ENCODE measurements around the gene FOXP4.

Gene FOXP4

GRCh38 chr6:41589636-41590622 lies 43.7 kb downstream of the FOXP4 start:
- peaks cover 44% of the 10 kb centered on the region for H3K36me3 Mint-ChIP-seq
- H3K9me3 Mint-ChIP-seq, result no peaks in the 10 kb centered on the region
- H3K4me1 Mint-ChIP-seq, result peaks cover 8% of the 10 kb centered on the region
- DNase-seq (ENCODE audit: low spot score in 2 of 2) (no peak), ATAC-seq (no peak)
- no peak overlapping the region for H3K27ac Mint-ChIP-seq
- H3K4me3 Mint-ChIP-seq, result no peak overlapping the region

- Mint-ChIP-seq H3K36me3 (peaks cover 49% of the 10 kb centered on the region), H3K9me3 (no peaks in the 10 kb centered on the region), H3K27ac (no peak overlapping the region), H3K4me1 (peaks cover 8% of the 10 kb centered on the region), H3K4me3 (no peak overlapping the region)
- DNase-seq (ENCODE audit: low spot score in 2 of 2), result no peak
- ATAC-seq, result no peak
Measured at GRCh38 chr6:41591122-41591521, 44.9 kb downstream of the FOXP4 start.

GRCh38 chr6:41591859-41592502 lies 45.8 kb downstream of the FOXP4 start:
- H3K4me3 Mint-ChIP-seq, result no peak overlapping the region
- no peaks in the 10 kb centered on the region for H3K9me3 Mint-ChIP-seq
- H3K27ac Mint-ChIP-seq, result no peak overlapping the region
- H3K36me3 Mint-ChIP-seq, result peaks cover 49% of the 10 kb centered on the region
- H3K4me1 Mint-ChIP-seq, result peaks cover 8% of the 10 kb centered on the region
- DNase-seq (ENCODE audit: low spot score in 2 of 2) (peak; percentile 76 to 92), ATAC-seq (peak; percentile 75)

GRCh38 chr6:41593406-41593805 lies 47.2 kb downstream of the FOXP4 start:
- Mint-ChIP-seq H3K4me3 (no peak overlapping the region), H3K4me1 (peaks cover 8% of the 10 kb centered on the region), H3K36me3 (peaks cover 43% of the 10 kb centered on the region), H3K27ac (no peak overlapping the region), H3K9me3 (no peaks in the 10 kb centered on the region)
- DNase-seq (ENCODE audit: low spot score in 2 of 2) (no peak), ATAC-seq (no peak)

- Mint-ChIP-seq H3K27ac (no peak overlapping the region), H3K4me1 (peaks cover 8% of the 10 kb centered on the region), H3K9me3 (no peaks in the 10 kb centered on the region), H3K4me3 (no peak overlapping the region), H3K36me3 (peaks cover 40% of the 10 kb centered on the region)
- DNase-seq (ENCODE audit: low spot score in 2 of 2) (no peak), ATAC-seq (no peak)
Measured at GRCh38 chr6:41593839-41594238, 47.7 kb downstream of the FOXP4 start.

GRCh38 chr6:41594326-41594725 lies 48.1 kb downstream of the FOXP4 start:
- Mint-ChIP-seq H3K4me1 (peaks cover 8% of the 10 kb centered on the region), H3K27ac (no peak overlapping the region), H3K4me3 (no peak overlapping the region), H3K9me3 (no peaks in the 10 kb centered on the region), H3K36me3 (peaks cover 40% of the 10 kb centered on the region)
- no peak for ATAC-seq
- DNase-seq (ENCODE audit: low spot score in 2 of 2), result no peak

- Mint-ChIP-seq H3K36me3 (peaks cover 40% of the 10 kb centered on the region), H3K9me3 (no peaks in the 10 kb centered on the region), H3K4me3 (no peak overlapping the region), H3K4me1 (peaks cover 8% of the 10 kb centered on the region), H3K27ac (no peak overlapping the region)
- DNase-seq (ENCODE audit: low spot score in 2 of 2) (no peak), ATAC-seq (no peak)
Measured at GRCh38 chr6:41594766-41595165, 48.6 kb downstream of the FOXP4 start.

- no peaks in the 10 kb centered on the region for H3K9me3 Mint-ChIP-seq
- H3K36me3 Mint-ChIP-seq, result peaks cover 40% of the 10 kb centered on the region
- DNase-seq (ENCODE audit: low spot score in 2 of 2) (no peak), ATAC-seq (no peak)
- H3K27ac Mint-ChIP-seq, result no peak overlapping the region
- peaks cover 8% of the 10 kb centered on the region for H3K4me1 Mint-ChIP-seq
- no peak overlapping the region for H3K4me3 Mint-ChIP-seq
Measured at GRCh38 chr6:41595166-41595565, 49.0 kb downstream of the FOXP4 start.

GRCh38 chr6:41596096-41596685 lies 50.0 kb downstream of the FOXP4 start:
- no peak for DNase-seq (ENCODE audit: low spot score in 2 of 2)

GRCh38 chr6:41596807-41597206 lies 50.6 kb downstream of the FOXP4 start:
- H3K9me3 Mint-ChIP-seq, result no peaks in the 10 kb centered on the region

More at GRCh38 chr6:41596096-41596685, 50.0 kb downstream of the FOXP4 start:
- Mint-ChIP-seq H3K36me3 (peaks cover 34% of the 10 kb centered on the region), H3K4me3 (no peak overlapping the region), H3K9me3 (no peaks in the 10 kb centered on the region), H3K27ac (no peak overlapping the region), H3K4me1 (peaks cover 8% of the 10 kb centered on the region)
- ATAC-seq, result no peak

GRCh38 chr6:41597246-41598000 lies 51.2 kb downstream of the FOXP4 start:
- ATAC-seq, result no peak
- Mint-ChIP-seq H3K4me3 (no peak overlapping the region), H3K27ac (no peak overlapping the region), H3K9me3 (no peaks in the 10 kb centered on the region), H3K4me1 (peaks cover 2% of the 10 kb centered on the region), H3K36me3 (peaks cover 28% of the 10 kb centered on the region)
- no peak for DNase-seq (ENCODE audit: low spot score in 2 of 2)

More at GRCh38 chr6:41596807-41597206, 50.6 kb downstream of the FOXP4 start:
- H3K4me1 Mint-ChIP-seq, result peaks cover 3% of the 10 kb centered on the region
- DNase-seq (ENCODE audit: low spot score in 2 of 2), result no peak
- H3K36me3 Mint-ChIP-seq, result peaks cover 32% of the 10 kb centered on the region
- no peak overlapping the region for H3K4me3 Mint-ChIP-seq
- no peak for ATAC-seq
- H3K27ac Mint-ChIP-seq, result no peak overlapping the region

- H3K4me3 Mint-ChIP-seq, result no peak overlapping the region
- H3K9me3 Mint-ChIP-seq, result no peaks in the 10 kb centered on the region
- no peak for ATAC-seq
- peak overlapping the region; percentile 50 for H3K27ac Mint-ChIP-seq
- DNase-seq (ENCODE audit: low spot score in 2 of 2), result no peak
- H3K36me3 Mint-ChIP-seq, result peaks cover 18% of the 10 kb centered on the region
- H3K4me1 Mint-ChIP-seq, result peaks cover 10% of the 10 kb centered on the region
Measured at GRCh38 chr6:41598670-41599014, 52.5 kb downstream of the FOXP4 start.

GRCh38 chr6:41599015-41599851 lies 53.1 kb downstream of the FOXP4 start:
- ATAC-seq (no peak), DNase-seq (ENCODE audit: low spot score in 2 of 2) (no peak)
- Mint-ChIP-seq H3K4me3 (no peak overlapping the region), H3K4me1 (peaks cover 10% of the 10 kb centered on the region), H3K27ac (peak overlapping the region; percentile 20), H3K36me3 (peaks cover 20% of the 10 kb centered on the region), H3K9me3 (no peaks in the 10 kb centered on the region)

GRCh38 chr6:41599852-41600445 lies 53.8 kb downstream of the FOXP4 start:
- Mint-ChIP-seq H3K9me3 (no peaks in the 10 kb centered on the region), H3K27ac (peak overlapping the region; percentile 20), H3K4me3 (no peak overlapping the region), H3K36me3 (peaks cover 17% of the 10 kb centered on the region), H3K4me1 (peaks cover 10% of the 10 kb centered on the region)
- ATAC-seq (no peak), DNase-seq (ENCODE audit: low spot score in 2 of 2) (no peak)
